Measurements from ENCODE around the gene ELOVL5.

- TF ChIP-seq CTCF (IDR thresholded peaks at IDR 0.05): no peak
- TF ChIP-seq POLR2A (IDR thresholded peaks at IDR 0.05): no peak
Observed at GRCh38 chr6:53264337-53264736, 84.4 kb downstream of the ELOVL5 start.
